Measurements from ENCODE around the gene SPAG16.

SPAG16 gene

GRCh38 chr2:213848631-213849030, 564.4 kb downstream of the SPAG16 start:
- no peak for DNase-seq
- Histone ChIP-seq H3K27ac (ENCODE audit: low read depth, low read length) (no peak overlapping the region), H3K9ac (ENCODE audit: low read length) (no peak overlapping the region), H3K27me3 (ENCODE audit: insufficient read depth, low read length, poor library complexity) (no peaks in the 10 kb centered on the region), H3K4ac (ENCODE audit: low read depth, low read length) (no peak overlapping the region), H3K79me1 (ENCODE audit: low read length) (no peaks in the 10 kb centered on the region), H3K4me1 (ENCODE audit: control insufficient read depth, low read depth, low read length) (no peaks in the 10 kb centered on the region), H3K23ac (ENCODE audit: low read length) (no peak overlapping the region), H2AK5ac (ENCODE audit: low read length) (no peak overlapping the region), H3K56ac (ENCODE audit: low read length) (no peak overlapping the region), H3K36me3 (ENCODE audit: control insufficient read depth, insufficient read depth, low read length) (no peaks in the 10 kb centered on the region), H3K4me2 (ENCODE audit: low read length) (no peak overlapping the region), H4K8ac (ENCODE audit: low read depth, low read length) (no peak overlapping the region), H3K4me3 (ENCODE audit: low read length) (no peak overlapping the region), H2BK15ac (replicated peaks; ENCODE audit: low read depth) (no peak overlapping the region), H2BK5ac (ENCODE audit: low read length) (no peak overlapping the region), H3K79me2 (ENCODE audit: control insufficient read depth, insufficient read depth, low read length) (no peaks in the 10 kb centered on the region), H4K5ac (ENCODE audit: low read length) (no peak overlapping the region), H3K18ac (ENCODE audit: low read length) (no peak overlapping the region), H2BK120ac (ENCODE audit: low read depth, low read length) (no peak overlapping the region)
- no CpG with 5 or more reads among the region's 4 CpGs for WGBS (ENCODE audit: extremely low coverage, insufficient coverage, low lambda C conversion rate)

GRCh38 chr2:213861638-213862037, 577.4 kb downstream of the SPAG16 start:
- no peaks in the 10 kb centered on the region for H3K4me1 ChIP-seq (ENCODE audit: control insufficient read depth, low read depth, low read length)
- H3K56ac ChIP-seq (ENCODE audit: low read length) = no peak overlapping the region
- no peak overlapping the region for H3K27ac ChIP-seq (ENCODE audit: low read depth, low read length)
- no peak overlapping the region for H2BK5ac ChIP-seq (ENCODE audit: low read length)
- H3K23ac ChIP-seq (ENCODE audit: low read length) = no peak overlapping the region
- DNase-seq = no peak
- no peaks in the 10 kb centered on the region for H3K36me3 ChIP-seq (ENCODE audit: control insufficient read depth, insufficient read depth, low read length)
- no peaks in the 10 kb centered on the region for H3K79me1 ChIP-seq (ENCODE audit: low read length)
- no peak overlapping the region for H3K18ac ChIP-seq (ENCODE audit: low read length)
- no peak overlapping the region for H4K5ac ChIP-seq (ENCODE audit: low read length)
- no peak overlapping the region for H2BK120ac ChIP-seq (ENCODE audit: low read depth, low read length)
- H3K4ac ChIP-seq (ENCODE audit: low read depth, low read length) = no peak overlapping the region
- no peaks in the 10 kb centered on the region for H3K27me3 ChIP-seq (ENCODE audit: insufficient read depth, low read length, poor library complexity)
- no peak overlapping the region for H3K4me2 ChIP-seq (ENCODE audit: low read length)
- H4K8ac ChIP-seq (ENCODE audit: low read depth, low read length) = no peak overlapping the region
- H3K4me3 ChIP-seq (ENCODE audit: low read length) = no peak overlapping the region
- no peak overlapping the region for H3K9ac ChIP-seq (ENCODE audit: low read length)
- H2AK5ac ChIP-seq (ENCODE audit: low read length) = no peak overlapping the region
- H2BK15ac ChIP-seq (replicated peaks; ENCODE audit: low read depth) = no peak overlapping the region
- no peaks in the 10 kb centered on the region for H3K79me2 ChIP-seq (ENCODE audit: control insufficient read depth, insufficient read depth, low read length)

- H4K5ac ChIP-seq (ENCODE audit: low read length) = no peak overlapping the region
- H2BK120ac ChIP-seq (ENCODE audit: low read depth, low read length) = no peak overlapping the region
- no peaks in the 10 kb centered on the region for H3K27me3 ChIP-seq (ENCODE audit: insufficient read depth, low read length, poor library complexity)
- no peak overlapping the region for H3K4me3 ChIP-seq (ENCODE audit: low read length)
- H3K36me3 ChIP-seq (ENCODE audit: control insufficient read depth, insufficient read depth, low read length) = no peaks in the 10 kb centered on the region
- WGBS (ENCODE audit: extremely low coverage, insufficient coverage, low lambda C conversion rate) = no CpG with 5 or more reads among the region's 7 CpGs
- no peak overlapping the region for H2AK5ac ChIP-seq (ENCODE audit: low read length)
- no peaks in the 10 kb centered on the region for H3K4me1 ChIP-seq (ENCODE audit: control insufficient read depth, low read depth, low read length)
- no peak overlapping the region for H3K4me2 ChIP-seq (ENCODE audit: low read length)
- H3K18ac ChIP-seq (ENCODE audit: low read length) = no peak overlapping the region
- no peaks in the 10 kb centered on the region for H3K79me2 ChIP-seq (ENCODE audit: control insufficient read depth, insufficient read depth, low read length)
- H3K23ac ChIP-seq (ENCODE audit: low read length) = no peak overlapping the region
- DNase-seq = no peak
- H3K4ac ChIP-seq (ENCODE audit: low read depth, low read length) = no peak overlapping the region
- H3K27ac ChIP-seq (ENCODE audit: low read depth, low read length) = no peak overlapping the region
- no peak overlapping the region for H3K9ac ChIP-seq (ENCODE audit: low read length)
- H2BK5ac ChIP-seq (ENCODE audit: low read length) = no peak overlapping the region
- H3K79me1 ChIP-seq (ENCODE audit: low read length) = no peaks in the 10 kb centered on the region
- H3K56ac ChIP-seq (ENCODE audit: low read length) = no peak overlapping the region
- no peak overlapping the region for H2BK15ac ChIP-seq (replicated peaks; ENCODE audit: low read depth)
- H4K8ac ChIP-seq (ENCODE audit: low read depth, low read length) = no peak overlapping the region
Measured at GRCh38 chr2:213862407-213863076, 578.3 kb downstream of the SPAG16 start.

GRCh38 chr2:213863541-213863940, 579.3 kb downstream of the SPAG16 start:
- no peak overlapping the region for H3K23ac ChIP-seq (ENCODE audit: low read length)
- no peaks in the 10 kb centered on the region for H3K4me1 ChIP-seq (ENCODE audit: control insufficient read depth, low read depth, low read length)
- H2BK120ac ChIP-seq (ENCODE audit: low read depth, low read length) = no peak overlapping the region
- H3K36me3 ChIP-seq (ENCODE audit: control insufficient read depth, insufficient read depth, low read length) = no peaks in the 10 kb centered on the region
- no peak overlapping the region for H2BK5ac ChIP-seq (ENCODE audit: low read length)
- H3K4ac ChIP-seq (ENCODE audit: low read depth, low read length) = no peak overlapping the region
- H3K4me2 ChIP-seq (ENCODE audit: low read length) = no peak overlapping the region
- H2BK15ac ChIP-seq (replicated peaks; ENCODE audit: low read depth) = no peak overlapping the region
- H2AK5ac ChIP-seq (ENCODE audit: low read length) = no peak overlapping the region
- WGBS (ENCODE audit: extremely low coverage, insufficient coverage, low lambda C conversion rate) = no CpG with 5 or more reads among the region's 3 CpGs
- H3K4me3 ChIP-seq (ENCODE audit: low read length) = no peak overlapping the region
- no peak overlapping the region for H3K9ac ChIP-seq (ENCODE audit: low read length)
- no peak overlapping the region for H3K18ac ChIP-seq (ENCODE audit: low read length)
- H3K27me3 ChIP-seq (ENCODE audit: insufficient read depth, low read length, poor library complexity) = no peaks in the 10 kb centered on the region
- no peak overlapping the region for H4K5ac ChIP-seq (ENCODE audit: low read length)
- H4K8ac ChIP-seq (ENCODE audit: low read depth, low read length) = no peak overlapping the region
- H3K27ac ChIP-seq (ENCODE audit: low read depth, low read length) = no peak overlapping the region
- no peaks in the 10 kb centered on the region for H3K79me1 ChIP-seq (ENCODE audit: low read length)
- no peak overlapping the region for H3K56ac ChIP-seq (ENCODE audit: low read length)
- peak; percentile 11 for DNase-seq
- H3K79me2 ChIP-seq (ENCODE audit: control insufficient read depth, insufficient read depth, low read length) = no peaks in the 10 kb centered on the region

- WGBS (ENCODE audit: extremely low coverage, insufficient coverage, low lambda C conversion rate) = no CpG with 5 or more reads among the region's 1 CpG
- Histone ChIP-seq H2BK5ac (ENCODE audit: low read length) (no peak overlapping the region), H3K9ac (ENCODE audit: low read length) (no peak overlapping the region)
Measured at GRCh38 chr2:213868526-213868925, 584.3 kb downstream of the SPAG16 start.

GRCh38 chr2:213885485-213885884, 601.2 kb downstream of the SPAG16 start:
- no CpG with 5 or more reads among the region's 3 CpGs for WGBS (ENCODE audit: extremely low coverage, insufficient coverage, low lambda C conversion rate)
- Histone ChIP-seq H3K27me3 (ENCODE audit: insufficient read depth, low read length, poor library complexity) (no peaks in the 10 kb centered on the region), H4K5ac (ENCODE audit: low read length) (no peak overlapping the region), H2BK15ac (replicated peaks; ENCODE audit: low read depth) (no peak overlapping the region), H3K4ac (ENCODE audit: low read depth, low read length) (no peak overlapping the region), H3K4me3 (ENCODE audit: low read length) (no peak overlapping the region), H2BK5ac (ENCODE audit: low read length) (no peak overlapping the region), H3K23ac (ENCODE audit: low read length) (no peak overlapping the region), H2BK120ac (ENCODE audit: low read depth, low read length) (no peak overlapping the region), H3K36me3 (ENCODE audit: control insufficient read depth, insufficient read depth, low read length) (no peaks in the 10 kb centered on the region), H3K27ac (ENCODE audit: low read depth, low read length) (no peak overlapping the region), H3K9ac (ENCODE audit: low read length) (no peak overlapping the region), H4K8ac (ENCODE audit: low read depth, low read length) (no peak overlapping the region), H3K79me2 (ENCODE audit: control insufficient read depth, insufficient read depth, low read length) (no peaks in the 10 kb centered on the region), H3K18ac (ENCODE audit: low read length) (no peak overlapping the region), H2AK5ac (ENCODE audit: low read length) (no peak overlapping the region), H3K79me1 (ENCODE audit: low read length) (no peaks in the 10 kb centered on the region), H3K4me2 (ENCODE audit: low read length) (no peak overlapping the region), H3K56ac (ENCODE audit: low read length) (no peak overlapping the region), H3K4me1 (ENCODE audit: control insufficient read depth, low read depth, low read length) (no peaks in the 10 kb centered on the region)
- peak; percentile 7 for DNase-seq

More at GRCh38 chr2:213868526-213868925, 584.3 kb downstream of the SPAG16 start:
- Histone ChIP-seq H3K56ac (ENCODE audit: low read length) (no peak overlapping the region), H2BK15ac (replicated peaks; ENCODE audit: low read depth) (no peak overlapping the region), H2AK5ac (ENCODE audit: low read length) (no peak overlapping the region), H3K23ac (ENCODE audit: low read length) (no peak overlapping the region), H3K4me3 (ENCODE audit: low read length) (no peak overlapping the region), H3K79me1 (ENCODE audit: low read length) (no peaks in the 10 kb centered on the region), H3K27ac (ENCODE audit: low read depth, low read length) (no peak overlapping the region), H3K18ac (ENCODE audit: low read length) (no peak overlapping the region), H3K4me2 (ENCODE audit: low read length) (no peak overlapping the region), H2BK120ac (ENCODE audit: low read depth, low read length) (no peak overlapping the region), H3K27me3 (ENCODE audit: insufficient read depth, low read length, poor library complexity) (no peaks in the 10 kb centered on the region), H4K5ac (ENCODE audit: low read length) (no peak overlapping the region), H3K36me3 (ENCODE audit: control insufficient read depth, insufficient read depth, low read length) (no peaks in the 10 kb centered on the region), H4K8ac (ENCODE audit: low read depth, low read length) (no peak overlapping the region), H3K4me1 (ENCODE audit: control insufficient read depth, low read depth, low read length) (no peaks in the 10 kb centered on the region), H3K79me2 (ENCODE audit: control insufficient read depth, insufficient read depth, low read length) (no peaks in the 10 kb centered on the region), H3K4ac (ENCODE audit: low read depth, low read length) (no peak overlapping the region)
- DNase-seq = no peak
